GM18505 (cell line): ENCODE results near the gene PLPPR1.

Experiments
- ATAC-seq: cut with Tn5 transposase; IDR thresholded peaks from one replicate; pipeline ENCODE4 v1.9.1; 2021; ENCODE audit not compliant: unreplicated experiment
- POLR2A ChIP-seq: IDR thresholded peaks from 4 replicates; pipeline ENCODE4 v1.6.1; 2011; ENCODE audit warnings: borderline replicate concordance; ENCODE audit not compliant: insufficient read depth, insufficient read length; ENCODE audit errors: extremely low read depth

Gene PLPPR1

DNA sequence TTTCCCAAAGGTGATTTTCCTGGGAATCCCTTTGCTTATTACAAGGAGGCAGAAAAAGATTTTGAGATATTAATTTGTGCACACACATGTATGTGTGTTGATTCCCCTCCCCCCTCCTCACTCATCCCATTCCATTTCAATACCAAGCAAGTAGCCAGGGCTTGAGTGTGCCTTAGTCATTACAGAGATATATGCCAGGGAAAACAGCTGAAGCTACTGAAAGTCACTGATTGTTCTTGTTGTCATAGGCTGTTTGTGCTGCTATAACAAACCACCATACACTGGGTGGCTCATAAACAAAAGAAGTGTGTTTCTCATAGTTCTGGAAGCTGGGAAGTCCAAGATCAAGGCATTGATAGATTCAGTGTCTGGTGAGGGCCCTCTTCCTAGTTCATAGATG, 197.6 kb downstream of the PLPPR1 start:
- no peak for TF ChIP-seq POLR2A

GRCh38 chr9:101226803-101227202, 198.3 kb downstream of the PLPPR1 start:
- no peak for TF ChIP-seq POLR2A
- ATAC-seq: no peak

More for the DNA sequence above, 197.6 kb downstream of the PLPPR1 start:
- ATAC-seq: no peak

- no peak for ATAC-seq
- TF ChIP-seq POLR2A: no peak
Observed at GRCh38 chr9:101229606-101230005, 201.1 kb downstream of the PLPPR1 start.

GRCh38 chr9:101232405-101232977, 204.0 kb downstream of the PLPPR1 start:
- no peak for TF ChIP-seq POLR2A
- no peak for ATAC-seq

DNA sequence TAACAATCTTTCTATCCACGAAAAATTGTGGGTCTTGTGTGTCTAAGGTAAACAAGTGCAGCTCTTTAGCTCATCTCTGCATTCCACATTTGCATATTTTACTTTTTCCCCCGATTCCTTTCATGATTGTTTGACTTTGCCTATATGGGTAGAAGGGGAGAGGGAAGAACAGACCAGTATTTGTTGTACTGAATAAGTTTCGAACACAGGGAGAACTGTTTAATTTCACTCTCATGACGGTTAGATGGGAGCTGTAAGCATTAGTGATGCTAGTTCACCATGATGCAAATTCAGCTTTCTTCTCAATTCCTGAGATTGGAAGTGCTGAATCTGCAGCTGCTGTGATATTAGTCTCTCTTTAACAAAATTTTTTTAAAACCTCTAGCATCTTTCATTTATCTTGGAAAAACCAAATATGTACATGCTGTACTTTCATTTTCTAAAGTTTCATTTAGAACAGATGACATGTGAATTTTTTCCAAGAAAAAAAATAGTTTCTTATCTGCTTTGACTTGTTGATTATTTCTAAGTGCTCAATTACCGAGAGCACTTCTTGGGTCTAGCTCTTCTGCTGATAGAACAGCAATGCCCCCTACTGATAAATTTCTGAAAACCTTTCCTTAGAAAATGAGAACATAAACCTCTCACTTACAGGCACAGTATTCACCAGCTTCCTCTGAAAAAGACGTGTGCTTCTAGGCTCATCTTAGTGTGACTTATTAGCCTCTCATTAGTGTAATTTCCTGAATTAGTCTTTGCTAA, 206.8 kb downstream of the PLPPR1 start:
- ATAC-seq: no peak
- no peak for TF ChIP-seq POLR2A

GRCh38 chr9:101242651-101243050, 214.1 kb downstream of the PLPPR1 start:
- no peak for TF ChIP-seq POLR2A
- no peak for ATAC-seq

GRCh38 chr9:101246691-101247090, 218.2 kb downstream of the PLPPR1 start:
- TF ChIP-seq POLR2A: no peak
- ATAC-seq: no peak

GRCh38 chr9:101247297-101247696, 218.8 kb downstream of the PLPPR1 start:
- ATAC-seq: no peak

GRCh38 chr9:101254733-101255433, 226.4 kb downstream of the PLPPR1 start:
- no peak for TF ChIP-seq POLR2A
- ATAC-seq: no peak

More at GRCh38 chr9:101247297-101247696, 218.8 kb downstream of the PLPPR1 start:
- TF ChIP-seq POLR2A: no peak

- TF ChIP-seq POLR2A: no peak
- ATAC-seq: no peak
Observed at GRCh38 chr9:101264727-101265126, 236.2 kb downstream of the PLPPR1 start.

DNA sequence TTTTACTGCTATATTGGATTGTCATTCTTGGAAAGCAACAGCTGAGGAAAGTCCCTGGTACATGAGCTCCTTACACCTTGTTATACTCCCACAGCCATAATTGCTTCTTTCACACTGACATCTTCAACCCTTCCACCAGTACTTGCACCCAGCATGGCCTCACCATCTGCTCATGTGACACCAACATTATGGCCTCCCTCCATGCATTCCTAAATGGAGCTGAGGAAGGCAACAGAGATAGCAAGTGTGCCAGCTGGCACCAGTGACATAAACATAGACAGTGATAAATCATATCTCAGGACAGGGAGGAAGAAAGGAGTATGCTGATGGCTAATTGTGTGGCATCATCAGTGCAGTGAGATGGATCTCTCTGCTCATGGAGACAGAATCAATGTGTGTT, 236.7 kb downstream of the PLPPR1 start:
- ATAC-seq: no peak

DNA sequence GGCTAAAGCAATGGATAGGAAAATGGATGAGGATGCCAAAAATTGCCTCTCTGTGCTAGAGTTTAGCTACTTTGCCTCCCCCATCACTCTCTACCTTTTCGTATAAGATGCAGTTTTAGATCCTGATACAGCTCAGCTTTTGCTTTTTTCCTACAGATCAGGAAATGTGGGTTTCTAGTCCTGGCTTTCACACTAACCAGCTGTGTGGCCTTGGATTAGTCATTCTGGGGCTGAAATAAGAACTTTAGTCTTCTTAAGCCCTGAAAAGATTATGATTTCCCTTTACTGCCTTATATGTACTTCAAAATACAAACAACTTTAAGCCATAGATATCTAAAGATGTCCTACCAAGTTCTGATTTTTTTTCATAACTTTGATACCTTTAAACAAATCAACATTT, 239.9 kb downstream of the PLPPR1 start:
- no peak for ATAC-seq
- no peak for TF ChIP-seq POLR2A

More for the DNA sequence above, 236.7 kb downstream of the PLPPR1 start:
- no peak for TF ChIP-seq POLR2A

DNA sequence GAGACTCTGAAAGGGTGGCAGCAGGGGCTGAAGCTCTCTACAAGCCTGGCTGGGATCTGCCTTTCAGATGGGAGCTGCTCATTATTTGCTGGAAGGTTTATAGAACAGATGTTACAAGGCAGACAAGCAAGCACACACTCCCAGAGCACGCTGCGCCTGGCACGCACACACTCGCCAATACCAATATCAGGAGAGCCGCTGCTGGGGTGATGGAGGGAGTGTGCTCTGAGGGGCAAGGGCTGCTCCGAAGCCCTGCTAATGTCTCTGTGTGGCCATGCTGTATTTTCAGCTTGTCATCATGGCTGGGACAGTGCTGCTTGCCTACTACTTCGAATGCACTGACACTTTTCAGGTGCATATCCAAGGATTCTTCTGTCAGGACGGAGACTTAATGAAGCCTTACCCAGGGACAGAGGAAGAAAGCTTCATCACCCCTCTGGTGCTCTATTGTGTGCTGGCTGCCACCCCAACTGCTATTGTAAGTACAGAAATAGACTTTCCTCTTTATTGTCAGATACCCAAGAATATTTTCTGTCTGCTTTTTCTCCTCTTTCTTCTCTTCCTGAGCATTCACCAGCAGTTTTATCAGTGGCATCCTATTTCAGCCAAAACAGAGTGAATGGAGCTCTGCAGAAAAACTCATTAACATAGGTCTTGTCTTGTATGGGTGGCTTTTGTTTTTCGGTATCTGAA, 241.2 kb downstream of the PLPPR1 start:
- no peak for ATAC-seq
- no peak for TF ChIP-seq POLR2A

DNA sequence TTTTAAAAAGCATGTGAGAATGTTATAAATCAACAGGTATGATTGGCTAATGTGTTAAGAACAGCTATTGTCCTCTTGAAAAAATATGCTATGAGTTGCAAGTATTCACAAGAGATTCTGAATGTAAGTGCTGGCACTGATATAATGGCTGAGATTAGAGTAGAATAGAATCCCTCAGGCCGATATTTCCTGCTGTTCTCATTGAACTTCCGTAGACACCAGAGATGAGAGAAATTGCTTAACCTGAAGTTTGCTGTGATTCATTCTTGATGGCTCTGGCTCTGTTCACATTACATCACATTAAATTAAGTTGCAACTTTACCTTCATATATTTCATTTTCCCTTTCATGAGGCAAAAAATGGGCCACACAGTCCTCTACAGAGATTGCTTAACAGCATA, 241.8 kb downstream of the PLPPR1 start:
- no peak for ATAC-seq
- no peak for TF ChIP-seq POLR2A

GRCh38 chr9:101271102-101271501, 242.6 kb downstream of the PLPPR1 start:
- no peak for TF ChIP-seq POLR2A
- no peak for ATAC-seq
